PC-3 (cell line): ENCODE measurements around the gene PACRG. TPM values are rescaled to one million over a fixed set of nuclear protein-coding genes. Genes with fewer than 3 reads are reported as not detected.

Experiments
- ATAC-seq: fragments of 200-7000 bp; cut with Tn5 transposase; 2 replicates; pipeline ENCODE4 v1.9.1; 2020; ENCODE audit warnings: mild to moderate bottlenecking, moderate library complexity
- BruUV-seq: library from RNA; stranded (reverse); fragments of 400-500 nt; replicated peaks from 2 replicates; lab custom pipeline; 2021; lab: Mats Ljungman, UMichigan
- CTCF ChIA-PET: fragments of 300-600 bp; sonication (Branson Sonifier 250); formaldehyde crosslinking; loops from one replicate; lab custom pipeline; 2022; ENCODE audit warnings: antibody characterized with exemption; lab: Charles Lee
- POLR2A ChIA-PET: fragments of 300-600 bp; sonication (Branson Sonifier 250); formaldehyde crosslinking; loops from one replicate; lab custom pipeline; 2022; ENCODE audit warnings: antibody characterized with exemption; ENCODE audit not compliant: unreplicated experiment; lab: Charles Lee
- DNase-seq: peaks from one replicate; pipeline ENCODE4 v3.0.0-alpha.2; 2015
- H2AFZ ChIP-seq: fragments of 300-600 bp; sonication (generic); 2 replicates; pipeline ENCODE4 v1.6.0; 2016; ENCODE audit warnings: antibody characterized with exemption, low read length
- H3F3A ChIP-seq: fragments of 300-600 bp; sonication (generic); one replicate; pipeline ENCODE4 v1.6.0; 2017; ENCODE audit warnings: antibody characterized with exemption, low read length, control low read depth, mild to moderate bottlenecking; ENCODE audit not compliant: unreplicated experiment
- H3K27ac ChIP-seq: fragments of 300-600 bp; sonication (generic); 2 replicates; pipeline ENCODE4 v1.5.1; 2016; ENCODE audit warnings: mild to moderate bottlenecking, low read length
- H3K27me3 ChIP-seq: fragments of 300-600 bp; sonication (generic); 2 replicates; pipeline ENCODE4 v1.6.1; 2016; ENCODE audit warnings: low read length, mixed read lengths
- H3K36me3 ChIP-seq: fragments of 300-600 bp; sonication (generic); 2 replicates; pipeline ENCODE4 v1.6.1; 2016; ENCODE audit warnings: low read depth, mixed run types, low read length, mixed read lengths
- H3K4me1 ChIP-seq: fragments of 300-600 bp; sonication (generic); 2 replicates; pipeline ENCODE4 v1.5.1; 2016; ENCODE audit warnings: low read length; ENCODE audit not compliant: insufficient read depth
- H3K4me2 ChIP-seq: fragments of 300-600 bp; sonication (generic); 2 replicates; pipeline ENCODE4 v1.6.0; 2016; ENCODE audit warnings: low read length
- H3K4me3 ChIP-seq: fragments of 300-600 bp; sonication (generic); 2 replicates; pipeline ENCODE4 v1.5.1; 2016; ENCODE audit warnings: mild to moderate bottlenecking, low read length, mixed read lengths
- H3K79me2 ChIP-seq: fragments of 300-600 bp; sonication (generic); 2 replicates; pipeline ENCODE4 v1.6.1; 2017; ENCODE audit warnings: low read length, mixed read lengths
- H3K9ac ChIP-seq: fragments of 300-600 bp; sonication (generic); 2 replicates; pipeline ENCODE4 v1.6.0; 2016; ENCODE audit warnings: mild to moderate bottlenecking, low read length
- H3K9me2 ChIP-seq: fragments of 300-600 bp; sonication (generic); replicated peaks from 2 replicates; pipeline ENCODE4 v1.6.1; 2016; ENCODE audit warnings: mixed run types, low read length, mixed read lengths
- H3K9me3 ChIP-seq: fragments of 300-600 bp; sonication (generic); 2 replicates; pipeline ENCODE4 v1.6.1; 2016; ENCODE audit warnings: low read length, mixed read lengths
- H4K20me1 ChIP-seq: fragments of 300-600 bp; sonication (generic); 2 replicates; pipeline ENCODE4 v1.6.1; 2016; ENCODE audit warnings: low read length, mixed read lengths
- EZH2 ChIP-seq: fragments of 300-600 bp; sonication (generic); IDR thresholded peaks from one replicate; pipeline ENCODE4 v1.6.1; 2017; ENCODE audit warnings: antibody characterized with exemption, mild to moderate bottlenecking, low read length; ENCODE audit not compliant: unreplicated experiment
- EZH2phosphoT487 ChIP-seq: fragments of 300-600 bp; sonication (generic); IDR thresholded peaks from 2 replicates; pipeline ENCODE4 v1.6.1; 2018; ENCODE audit warnings: mild to moderate bottlenecking, antibody characterized with exemption, low read length, borderline replicate concordance
- intact Hi-C: fragments of 100-400 bp; cut with micrococcal nuclease; formaldehyde crosslinking; loops from 2 replicates; pipeline ENCODE4 v1.9.0; 2023
- total RNA-seq: library from RNA; depleted of rRNA; stranded (reverse); fragments of >200 nt; gene quantifications from 2 replicates; pipeline ENCODE4 v1.2.3, GENCODE V29; 2014
- TF ChIP-seq, protein P1 (sequence below): fragments of 300-600 bp; sonication (generic); conservative IDR thresholded peaks from 2 replicates; pipeline ENCODE4 v1.5.1; 2017; ENCODE audit warnings: antibody characterized with exemption, low read depth, mild to moderate bottlenecking, low read length

The PACRG gene
- total RNA-seq, 1 experiment from 2014 or later, result not detected

DNA sequence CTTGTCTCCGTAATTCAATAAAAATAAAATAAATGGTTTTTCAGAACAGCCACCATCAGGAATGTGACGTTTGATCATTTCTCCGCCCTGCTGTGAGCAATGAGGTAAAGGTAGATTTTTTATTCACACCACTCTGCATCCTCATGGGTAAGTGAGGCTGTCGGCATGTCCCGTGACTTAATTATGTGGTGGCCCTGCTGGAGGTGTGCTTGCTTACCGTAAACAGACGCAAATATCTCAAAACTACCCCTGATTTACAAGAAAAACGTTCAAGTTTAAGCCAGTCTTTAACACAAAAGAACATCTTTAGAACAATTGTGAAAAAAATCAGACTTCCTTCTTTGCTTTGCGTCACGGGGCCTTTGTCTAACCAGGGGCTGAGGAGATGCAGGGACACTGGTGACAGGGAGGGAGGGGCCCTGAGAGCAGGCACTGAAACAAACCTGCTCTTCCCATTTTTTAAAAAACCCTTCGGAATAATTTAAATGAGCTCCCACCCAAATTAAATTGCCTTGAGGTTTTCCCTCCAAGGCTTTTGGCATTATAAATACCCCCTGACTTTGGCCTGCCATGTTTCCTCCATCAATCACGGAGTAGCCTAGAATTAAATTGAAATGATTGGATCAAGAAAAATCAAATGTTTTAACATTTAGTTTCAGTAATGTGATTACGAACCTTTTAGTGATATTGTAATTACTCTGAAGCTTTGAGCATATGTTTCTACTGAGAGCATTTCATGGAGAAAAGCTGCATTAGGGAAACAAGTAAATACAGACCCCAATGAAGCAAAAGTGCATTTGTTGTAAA is 13.6 kb upstream of the PACRG start:
- H4K20me1 ChIP-seq, result no peaks in the 10 kb centered on the region
- ChIA-PET POLR2A (no interaction called here), CTCF (no interaction called here)
- no peaks in the 10 kb centered on the region for H3K27me3 ChIP-seq
- ATAC-seq, result no peak
- H3K36me3 ChIP-seq, result no peaks in the 10 kb centered on the region
- no peak overlapping the region for H3K4me2 ChIP-seq
- H3K27ac ChIP-seq, result no peak overlapping the region
- H2AFZ ChIP-seq, result no peak overlapping the region
- BruUV-seq, result no TSS peak
- H3K4me3 ChIP-seq, result no peak overlapping the region
- H3K9ac ChIP-seq, result no peak overlapping the region
- H3K79me2 ChIP-seq, result no peaks in the 10 kb centered on the region
- no peaks in the 10 kb centered on the region for H3K9me3 ChIP-seq
- TF ChIP-seq, protein P1, sequence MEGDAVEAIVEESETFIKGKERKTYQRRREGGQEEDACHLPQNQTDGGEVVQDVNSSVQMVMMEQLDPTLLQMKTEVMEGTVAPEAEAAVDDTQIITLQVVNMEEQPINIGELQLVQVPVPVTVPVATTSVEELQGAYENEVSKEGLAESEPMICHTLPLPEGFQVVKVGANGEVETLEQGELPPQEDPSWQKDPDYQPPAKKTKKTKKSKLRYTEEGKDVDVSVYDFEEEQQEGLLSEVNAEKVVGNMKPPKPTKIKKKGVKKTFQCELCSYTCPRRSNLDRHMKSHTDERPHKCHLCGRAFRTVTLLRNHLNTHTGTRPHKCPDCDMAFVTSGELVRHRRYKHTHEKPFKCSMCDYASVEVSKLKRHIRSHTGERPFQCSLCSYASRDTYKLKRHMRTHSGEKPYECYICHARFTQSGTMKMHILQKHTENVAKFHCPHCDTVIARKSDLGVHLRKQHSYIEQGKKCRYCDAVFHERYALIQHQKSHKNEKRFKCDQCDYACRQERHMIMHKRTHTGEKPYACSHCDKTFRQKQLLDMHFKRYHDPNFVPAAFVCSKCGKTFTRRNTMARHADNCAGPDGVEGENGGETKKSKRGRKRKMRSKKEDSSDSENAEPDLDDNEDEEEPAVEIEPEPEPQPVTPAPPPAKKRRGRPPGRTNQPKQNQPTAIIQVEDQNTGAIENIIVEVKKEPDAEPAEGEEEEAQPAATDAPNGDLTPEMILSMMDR, result no peak
- no peak for TF ChIP-seq EZH2
- TF ChIP-seq EZH2phosphoT487, result no peak
- DNase-seq, result no peak
- intact Hi-C loops, result no loop called here
- no peaks in the 10 kb centered on the region for H3F3A ChIP-seq
- no peaks in the 10 kb centered on the region for H3K9me2 ChIP-seq
- H3K4me1 ChIP-seq, result no peaks in the 10 kb centered on the region

DNA sequence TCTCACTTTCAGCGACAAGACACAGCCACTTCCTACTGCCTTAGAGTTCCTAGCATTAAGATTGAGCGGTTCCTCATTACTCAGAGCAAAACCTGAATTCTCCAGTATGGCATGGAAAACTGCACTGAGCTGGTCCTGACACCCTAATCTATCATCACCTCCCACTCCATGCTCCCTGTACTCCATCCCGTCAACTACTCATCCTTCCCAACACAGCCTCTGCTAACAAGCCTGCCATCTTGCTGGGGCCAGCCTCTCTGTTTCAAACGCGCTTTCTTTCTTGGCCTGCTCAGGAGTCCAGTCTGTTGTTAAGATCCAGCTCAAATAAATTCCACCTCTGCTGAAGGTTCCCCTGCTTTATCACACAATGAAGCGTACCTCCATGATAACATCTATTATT is 12.2 kb upstream of the PACRG start:
- no peaks in the 10 kb centered on the region for H3K27me3 ChIP-seq
- H2AFZ ChIP-seq, result no peak overlapping the region
- no peaks in the 10 kb centered on the region for H3K79me2 ChIP-seq
- POLR2A ChIA-PET, result no interaction called here
- no peak overlapping the region for H3K4me3 ChIP-seq
- H3K27ac ChIP-seq, result no peak overlapping the region
- BruUV-seq, result no TSS peak
- H3K36me3 ChIP-seq, result no peaks in the 10 kb centered on the region
- H3K9me3 ChIP-seq, result no peaks in the 10 kb centered on the region
- no peaks in the 10 kb centered on the region for H3K9me2 ChIP-seq
- H3K4me2 ChIP-seq, result no peak overlapping the region
- H4K20me1 ChIP-seq, result no peaks in the 10 kb centered on the region
- no peak for TF ChIP-seq EZH2
- ATAC-seq, result no peak
- H3K9ac ChIP-seq, result no peak overlapping the region
- DNase-seq, result no peak
- H3F3A ChIP-seq, result no peaks in the 10 kb centered on the region
- CTCF ChIA-PET, result no interaction called here
- H3K4me1 ChIP-seq, result no peaks in the 10 kb centered on the region
- intact Hi-C loops, result no loop called here

DNA sequence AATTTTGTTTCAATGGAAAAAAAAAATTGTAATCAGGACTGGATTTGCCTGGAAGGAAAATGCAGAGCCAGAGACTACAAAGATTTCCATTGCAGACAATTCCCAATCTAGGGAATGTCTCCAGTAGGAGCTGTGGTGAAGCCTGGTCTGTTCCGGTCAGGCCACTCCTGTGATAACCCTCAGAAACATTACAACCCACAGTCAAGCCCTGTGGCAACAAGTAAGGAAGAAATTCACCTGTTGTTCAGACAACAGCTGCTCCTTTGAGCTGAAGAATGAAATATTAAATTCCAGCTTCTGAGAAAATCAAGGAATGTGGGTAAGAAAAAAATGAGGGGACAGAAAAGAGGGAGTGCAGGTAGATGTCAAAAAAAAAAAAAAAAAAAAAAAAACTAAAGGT is 8.2 kb upstream of the PACRG start:
- Histone ChIP-seq H3K79me2 (no peaks in the 10 kb centered on the region), H3K4me3 (no peak overlapping the region), H2AFZ (no peak overlapping the region), H3K9me2 (no peaks in the 10 kb centered on the region), H3K27ac (no peak overlapping the region), H3K36me3 (no peaks in the 10 kb centered on the region), H3K4me2 (no peak overlapping the region), H3K9ac (no peak overlapping the region), H4K20me1 (no peaks in the 10 kb centered on the region), H3K4me1 (no peaks in the 10 kb centered on the region), H3K9me3 (no peaks in the 10 kb centered on the region), H3K27me3 (no peaks in the 10 kb centered on the region), H3F3A (no peaks in the 10 kb centered on the region)
- ATAC-seq (no peak), DNase-seq (no peak)
- no peak for TF ChIP-seq EZH2
- TF ChIP-seq, protein P1, result no peak
- TF ChIP-seq EZH2phosphoT487, result no peak
- no TSS peak for BruUV-seq
- POLR2A ChIA-PET, result no interaction called here
- CTCF ChIA-PET, result no interaction called here
- intact Hi-C loops, result no loop called here
